Lung microvascular endothelial cell (primary cell): Measurements from ENCODE around the gene CCDC86. TPM values are rescaled to one million over a fixed set of nuclear protein-coding genes. Genes with fewer than 3 reads are reported as not detected.

Experiments
- DNase-seq, 2 donors: peaks; one replicate each; pipeline versions ENCODE4 v3.0.0 to v3.0.0-alpha.2; 2010; ENCODE audit warnings: low read depth in 2 of 2
- total RNA-seq: library from RNA; depleted of rRNA; stranded (reverse); fragments of >200 nt; gene quantifications from 2 replicates; pipeline ENCODE4 v1.2.1, GENCODE V29; 2014

Gene CCDC86
- total RNA-seq, 1 donor from 2014 or later, result 10.1 TPM

- no peak for DNase-seq
These were observed 27.0 kb downstream of the CCDC86 start for GRCh38 chr11:60868682-60869450.

GRCh38 chr11:60869451-60869825, 27.5 kb downstream of the CCDC86 start:
- no peak for DNase-seq

- DNase-seq, result no peak
These were observed 28.4 kb downstream of the CCDC86 start for GRCh38 chr11:60870276-60870675.

DNA sequence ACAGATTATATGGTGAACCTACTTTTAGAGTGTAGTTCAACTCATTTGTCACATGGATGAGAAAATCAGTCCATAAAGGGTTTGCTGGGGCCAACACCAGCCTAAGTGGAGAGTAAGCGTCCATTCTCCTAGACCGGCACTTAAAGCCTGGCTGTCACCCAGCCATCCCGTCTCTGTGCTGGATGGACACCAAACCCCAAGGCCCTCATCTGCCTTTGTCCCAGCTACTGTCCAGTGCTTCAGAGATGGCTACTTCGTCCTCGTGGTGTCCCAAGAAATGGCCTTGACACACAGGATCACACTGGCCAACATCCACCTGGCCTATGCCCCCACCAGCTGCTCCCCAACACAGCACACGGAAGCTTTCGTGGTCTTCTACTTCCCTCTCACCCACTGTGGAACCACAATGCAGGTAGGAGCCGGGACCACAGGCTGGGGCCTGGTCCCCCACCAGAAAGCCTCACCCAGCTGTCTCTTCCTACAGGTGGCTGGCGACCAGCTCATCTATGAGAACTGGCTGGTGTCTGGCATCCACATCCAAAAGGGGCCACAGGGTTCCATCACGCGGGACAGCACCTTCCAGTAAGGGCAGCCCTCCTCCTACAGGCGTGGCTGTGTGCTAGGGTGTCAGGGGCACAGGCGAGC, 28.9 kb downstream of the CCDC86 start:
- DNase-seq, result no peak

DNA sequence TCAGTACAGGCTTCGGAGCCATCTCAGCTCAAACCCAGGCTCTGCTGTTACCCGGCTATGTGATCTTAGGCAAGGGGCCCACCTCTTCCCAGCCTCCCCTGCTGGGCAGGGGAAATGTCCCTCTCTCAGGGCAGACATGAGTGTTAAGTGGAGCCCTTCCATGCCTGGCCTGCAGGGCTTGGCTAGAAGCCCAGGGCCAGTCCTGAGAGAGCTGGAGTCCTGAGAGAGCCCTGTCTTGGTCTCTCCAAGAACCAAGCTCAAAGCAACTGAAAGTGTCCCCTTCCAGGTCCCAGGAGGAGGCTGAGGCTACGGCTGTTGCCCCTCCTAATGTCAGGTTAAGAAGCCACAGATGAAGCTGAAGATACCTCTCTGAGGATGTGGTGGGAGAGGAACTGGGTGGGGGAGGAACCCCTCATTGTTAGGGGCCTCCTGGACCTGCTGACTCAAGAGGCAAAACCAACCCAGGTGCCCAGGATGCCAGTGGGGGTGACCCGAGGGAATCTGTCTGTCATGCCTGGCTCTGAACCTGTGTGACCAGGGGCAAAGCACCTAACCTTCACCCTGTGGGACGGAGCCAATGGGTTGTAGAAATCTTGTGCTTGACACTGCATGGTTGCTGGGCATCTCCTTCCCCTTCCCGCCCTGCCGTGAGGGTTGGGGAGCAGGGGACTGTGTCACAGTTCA, 29.6 kb downstream of the CCDC86 start:
- DNase-seq, result peak in 1 of 2 donors; percentile 24

DNA sequence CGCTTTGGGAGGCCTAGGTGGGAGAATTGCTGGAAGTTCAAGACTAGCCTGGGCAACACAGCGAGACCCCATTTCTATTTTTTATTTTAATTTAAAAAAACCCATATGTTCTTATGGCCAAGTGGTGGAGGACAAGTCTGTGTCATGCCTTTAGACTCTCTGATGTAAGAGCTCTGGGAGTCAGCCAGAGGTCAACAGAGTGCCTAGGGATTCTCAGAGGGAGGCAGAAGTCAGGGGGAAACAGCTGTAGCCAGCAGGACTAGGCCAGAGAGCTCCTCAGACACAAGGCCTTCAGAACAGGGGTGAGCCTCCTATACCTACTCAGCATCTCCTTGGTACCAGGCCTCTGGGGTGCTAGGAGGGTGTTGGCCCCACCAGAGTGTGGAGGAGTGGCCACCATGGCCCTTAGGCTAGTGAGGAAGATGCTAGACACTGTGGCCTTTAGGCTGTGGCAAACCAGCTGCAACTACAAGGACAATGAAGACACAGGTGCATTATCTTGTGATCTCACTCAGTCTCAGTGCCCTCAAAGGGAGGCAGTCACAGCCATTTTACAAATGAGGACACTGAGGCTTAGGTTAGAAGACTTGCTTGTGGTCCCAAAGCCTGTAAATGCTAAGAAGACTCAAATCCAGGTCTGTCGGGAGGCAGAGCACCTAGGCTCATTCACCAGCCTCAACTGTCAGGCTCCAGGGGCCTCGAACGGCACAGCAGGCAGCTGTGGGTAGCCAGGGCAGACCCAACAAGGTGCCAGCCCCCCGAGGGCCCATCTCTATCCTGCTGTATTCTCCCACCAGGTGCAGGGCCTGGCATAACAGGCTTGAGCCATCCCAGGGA, 30.4 kb downstream of the CCDC86 start:
- DNase-seq, result peak in 1 of 2 donors; percentile 56

- DNase-seq, result peak; percentile 25 to 69
These were observed 31.1 kb downstream of the CCDC86 start for GRCh38 chr11:60872961-60873524.

- no peak for DNase-seq
These were observed 31.6 kb downstream of the CCDC86 start for GRCh38 chr11:60873533-60873932.

DNA sequence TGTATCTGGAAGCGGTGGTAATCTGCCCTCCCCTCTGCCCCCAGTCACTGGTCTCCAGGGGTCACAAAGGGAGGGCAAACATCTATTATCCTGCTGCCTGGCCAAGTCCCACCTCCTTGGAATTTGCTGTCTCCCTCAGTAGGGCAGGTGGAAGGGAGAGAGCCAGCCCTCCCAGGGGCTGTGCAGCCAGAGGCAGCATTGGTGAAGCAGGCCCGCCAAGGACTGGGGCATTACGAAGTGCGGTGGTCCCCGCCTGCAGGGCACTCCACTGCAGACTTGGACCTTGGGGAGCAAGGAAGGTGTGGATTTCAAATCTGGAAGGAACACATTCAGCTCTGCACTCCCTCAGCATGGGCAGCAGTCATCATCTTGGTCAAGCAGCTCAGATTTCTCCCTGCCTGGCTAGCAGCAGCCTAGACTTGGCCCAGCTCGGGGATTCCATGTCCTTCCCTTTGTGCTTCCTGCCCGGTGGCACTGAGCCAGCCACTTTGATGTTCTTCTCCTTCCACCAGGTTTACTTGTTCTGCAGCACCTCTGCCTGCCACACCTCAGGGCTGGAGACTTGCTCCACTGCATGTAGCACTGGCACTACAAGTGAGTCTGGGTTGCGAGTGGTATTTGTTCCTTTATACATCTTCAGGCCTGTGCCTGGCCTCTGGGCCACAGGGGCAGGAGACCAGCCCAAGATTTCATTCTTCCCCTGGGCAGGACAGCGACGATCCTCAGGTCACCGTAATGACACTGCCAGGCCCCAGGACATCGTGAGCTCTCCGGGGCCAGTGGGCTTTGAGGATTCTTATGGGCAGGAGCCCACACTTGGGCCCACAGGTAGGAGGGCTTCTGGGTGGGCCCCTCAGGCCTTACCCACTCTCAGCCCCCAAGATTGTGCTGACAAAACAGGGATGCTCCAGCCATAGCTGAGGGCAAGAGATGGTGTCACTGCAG, 32.8 kb downstream of the CCDC86 start:
- no peak for DNase-seq

DNA sequence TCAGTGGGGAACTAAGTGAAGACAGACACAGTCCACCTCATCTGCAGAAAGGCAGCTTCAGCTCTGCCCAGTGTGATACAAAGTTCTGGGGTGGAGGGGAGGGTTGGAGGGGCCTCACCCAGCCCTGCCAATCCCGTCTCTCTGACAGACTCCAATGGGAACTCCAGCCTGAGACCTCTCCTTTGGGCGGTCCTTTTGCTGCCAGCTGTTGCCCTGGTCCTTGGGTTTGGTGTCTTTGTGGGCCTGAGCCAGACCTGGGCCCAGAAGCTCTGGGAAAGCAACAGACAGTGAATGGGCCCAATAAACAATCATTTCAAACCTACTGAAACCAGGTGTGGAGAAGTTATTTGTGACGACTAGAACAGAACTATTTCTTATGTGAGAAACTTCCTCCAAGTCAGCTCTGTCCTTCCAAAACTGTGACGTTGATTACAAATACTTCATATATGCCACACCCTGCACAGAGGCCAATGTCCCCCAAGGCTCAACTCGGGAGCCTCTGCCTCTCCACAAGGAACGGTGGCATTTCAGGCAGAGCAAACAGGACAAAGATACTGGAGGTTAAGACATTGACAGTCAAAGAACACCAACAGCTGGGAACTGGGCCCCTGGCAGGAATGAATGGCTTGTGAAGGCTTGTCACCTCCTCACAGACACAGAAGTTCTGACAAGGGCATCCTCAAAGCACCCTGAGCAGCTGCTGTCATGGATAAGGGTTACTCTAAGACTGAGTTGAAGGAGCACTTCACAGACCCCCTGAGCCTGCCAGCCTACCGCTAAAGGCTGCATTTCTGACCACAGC, 33.7 kb downstream of the CCDC86 start:
- DNase-seq, result no peak

DNA sequence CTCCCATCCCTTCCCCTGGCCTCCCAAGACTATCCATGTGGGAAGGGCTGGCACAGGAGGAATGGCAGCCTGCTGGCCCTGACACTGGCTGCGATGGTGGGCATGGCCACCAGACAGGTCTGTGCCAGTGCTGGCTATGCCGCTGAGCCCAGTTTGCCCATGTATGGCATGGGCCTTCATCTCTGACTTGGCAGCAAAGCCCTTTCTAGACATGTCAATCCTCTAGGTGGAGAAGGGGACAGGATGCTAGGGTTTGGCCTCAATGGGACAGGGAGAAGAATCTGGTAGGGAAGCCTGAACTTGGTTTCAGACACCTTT, 34.2 kb downstream of the CCDC86 start:
- DNase-seq, result no peak

DNA sequence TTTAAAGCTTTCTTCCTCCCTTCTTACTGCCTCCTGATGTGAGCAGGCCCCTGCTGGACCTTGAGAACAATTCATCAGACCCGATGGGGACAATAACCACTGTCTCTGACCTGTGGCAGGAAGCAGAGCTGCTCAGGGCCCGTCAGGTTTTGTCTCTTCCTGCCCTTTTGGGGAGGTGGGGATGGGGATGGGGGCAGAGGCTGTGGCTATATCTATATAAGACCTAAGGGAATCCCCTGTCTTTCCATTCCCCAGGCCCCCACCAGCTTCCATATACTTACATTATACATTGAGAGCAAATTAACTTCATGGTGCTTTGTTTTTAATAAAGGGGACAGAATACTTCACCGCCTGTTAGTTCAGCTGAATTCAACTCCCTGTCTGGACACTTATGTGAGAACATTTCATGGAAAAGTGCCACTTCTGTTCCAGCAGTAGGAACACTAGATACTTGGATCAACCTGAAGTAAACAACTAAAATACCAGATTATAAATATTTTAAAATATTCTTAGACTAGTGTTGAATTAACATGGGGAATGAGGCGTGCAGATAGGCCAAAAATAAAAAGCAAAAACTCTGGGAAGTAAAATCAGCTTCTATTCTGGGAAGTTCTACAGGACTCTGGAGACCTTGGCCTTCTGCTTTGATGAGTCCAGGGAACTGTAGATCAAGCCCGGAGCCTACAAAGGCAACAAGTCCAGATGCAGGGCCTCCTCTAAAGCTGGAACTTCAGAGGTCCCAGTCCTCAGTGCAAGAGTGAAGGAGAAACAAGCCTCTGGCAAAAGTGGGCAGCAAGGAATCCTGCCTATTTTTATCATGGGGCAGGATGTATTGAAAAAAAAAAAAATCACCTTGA, 36.6 kb downstream of the CCDC86 start:
- DNase-seq, result no peak

- no peak for DNase-seq
These were observed 37.2 kb downstream of the CCDC86 start for GRCh38 chr11:60879104-60879503.

DNA sequence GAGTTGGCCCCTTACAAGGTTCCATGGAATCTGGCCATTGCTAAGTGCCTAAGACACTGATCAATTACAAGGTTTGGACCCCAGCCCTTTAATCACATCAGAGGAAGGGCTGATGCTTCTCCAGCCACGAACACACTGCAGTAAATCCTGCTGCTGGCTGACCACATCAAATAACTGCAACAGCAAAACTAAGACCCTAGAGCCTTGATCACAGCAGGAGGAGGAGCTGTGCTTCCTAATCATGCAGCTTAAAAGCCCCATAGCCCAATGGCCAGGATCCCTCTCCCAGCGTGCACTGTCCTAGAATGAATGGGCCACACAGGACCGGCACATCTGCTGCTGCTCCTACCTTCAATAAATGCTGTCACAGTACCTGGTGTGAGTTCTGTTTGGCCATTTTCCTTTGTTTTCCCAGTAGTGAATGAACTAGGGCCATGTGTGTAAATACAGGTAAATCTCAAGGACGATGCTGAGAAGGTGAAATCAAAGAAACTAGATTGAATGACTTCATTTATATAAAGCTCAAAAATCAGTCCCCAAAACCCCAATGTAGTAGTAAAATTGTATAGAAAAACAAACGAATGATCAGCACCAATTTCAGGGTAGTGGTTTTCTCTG, 38.2 kb downstream of the CCDC86 start:
- no peak for DNase-seq

DNA sequence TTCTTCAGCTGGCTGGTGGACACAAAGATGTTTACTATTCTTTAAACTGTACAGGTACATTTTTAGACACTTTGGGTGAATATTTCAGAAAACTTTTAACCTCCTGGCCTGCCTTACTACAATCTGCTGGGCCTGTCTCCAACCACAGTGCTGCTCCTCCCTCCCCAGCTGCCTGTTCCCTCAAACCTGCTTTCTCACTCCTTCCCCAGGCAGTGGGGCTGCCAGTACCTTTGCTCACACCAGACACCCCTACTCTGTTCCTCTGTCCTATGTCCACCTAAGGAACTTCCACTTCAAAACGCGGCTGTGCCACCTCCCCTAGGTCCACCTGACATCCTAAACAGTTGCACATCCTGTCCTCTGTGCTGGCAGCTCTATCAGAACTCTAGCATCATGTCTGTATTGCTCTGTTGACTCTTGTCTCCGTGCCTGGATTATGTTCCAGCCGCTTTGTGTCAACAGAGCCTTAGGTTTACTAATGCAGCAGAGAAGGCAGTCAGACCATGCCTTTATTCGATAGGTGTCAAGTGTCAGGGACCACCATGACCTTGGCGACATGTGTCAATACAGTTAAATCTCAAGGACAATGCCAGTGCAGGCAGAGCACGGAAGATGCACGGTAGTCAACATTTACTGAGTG, 38.9 kb downstream of the CCDC86 start:
- DNase-seq, result no peak

GRCh38 chr11:60887556-60887955, 45.6 kb downstream of the CCDC86 start:
- peak; percentile 72 to 78 for DNase-seq

DNA sequence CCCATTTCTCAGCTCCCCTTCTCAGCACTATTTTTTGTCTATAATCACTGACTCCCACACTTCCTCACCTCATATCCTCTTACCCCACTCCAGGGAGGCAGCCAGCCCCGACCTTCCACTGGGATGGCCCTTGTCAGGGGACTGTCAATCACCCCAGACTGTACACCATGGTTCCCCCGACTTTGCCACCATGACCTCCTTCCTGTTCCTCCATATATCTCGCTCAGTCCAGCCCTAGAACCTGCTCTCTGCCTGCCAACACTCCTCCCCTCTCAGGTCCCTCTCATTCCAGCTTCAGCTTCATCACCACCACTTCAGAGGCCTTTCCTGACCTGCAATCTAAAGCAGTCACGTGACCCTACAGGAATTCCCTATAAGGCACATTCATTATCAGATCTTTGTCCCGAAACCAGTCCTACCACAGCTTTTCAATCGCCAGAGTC, 48.0 kb downstream of the CCDC86 start:
- DNase-seq, result no peak

- peak in 1 of 2 donors; percentile 43 for DNase-seq
These were observed 48.8 kb downstream of the CCDC86 start for GRCh38 chr11:60890696-60891095.
